DND-41 (cell line): ENCODE data around the gene RPL41.
"Not testable (repeated sequence)": the region's sequence is repeated elsewhere in the genome, so short reads cannot be mapped to it uniquely, and the experiment has no call there.

Experiments used
- ATAC-seq: fragments of 200-7000 bp; cut with Tn5 transposase; 3 replicates; pipeline ENCODE4 v1.9.1; 2021; ENCODE audit warnings: low read depth; ENCODE audit not compliant: insufficient read depth
- DNase-seq: peaks from one replicate; pipeline ENCODE4 v3.0.0-alpha.2; 2020
- H2AFZ ChIP-seq: 2 replicates; pipeline ENCODE4 v1.6.0; 2012; ENCODE audit warnings: low read depth, low read length
- H3K27ac ChIP-seq: 2 replicates; pipeline ENCODE4 v1.5.1; 2012; ENCODE audit warnings: low read length, inconsistent platforms
- H3K27me3 ChIP-seq: fragments of 200-600 bp; sonication (generic); 2 replicates; pipeline ENCODE4 v1.6.0; 2012; ENCODE audit warnings: low read length, mild to moderate bottlenecking, inconsistent platforms; ENCODE audit not compliant: insufficient read depth, poor library complexity
- H3K36me3 ChIP-seq: 2 replicates; pipeline ENCODE4 v1.5.1; 2012; ENCODE audit warnings: low read length, inconsistent platforms; ENCODE audit not compliant: insufficient read depth
- H3K4me1 ChIP-seq: 2 replicates; pipeline ENCODE4 v1.5.1; 2012; ENCODE audit warnings: mild to moderate bottlenecking, low read length; ENCODE audit not compliant: insufficient read depth
- H3K4me2 ChIP-seq: 2 replicates; pipeline ENCODE4 v1.6.0; 2012; ENCODE audit warnings: mild to moderate bottlenecking, moderate library complexity, low read length, inconsistent platforms; ENCODE audit not compliant: insufficient read depth
- H3K4me3 ChIP-seq, 2 experiments: fragments of 200-600 bp in 1 of 2; shearing (Covaris generic) in 1 of 2; 2 replicates each; pipeline ENCODE4 v1.5.1; 2012 to 2016; ENCODE audit warnings: inconsistent platforms in 2 of 2, low read length in 2 of 2, mild to moderate bottlenecking in 2 of 2, low read depth in 1 of 2, moderate library complexity in 1 of 2
- H3K79me2 ChIP-seq: 2 replicates; pipeline ENCODE4 v1.6.0; 2012; ENCODE audit warnings: low read length, inconsistent platforms; ENCODE audit not compliant: insufficient read depth
- H3K9ac ChIP-seq: 2 replicates; pipeline ENCODE4 v1.6.0; 2012; ENCODE audit warnings: low read depth, mild to moderate bottlenecking, inconsistent platforms, low read length, moderate library complexity
- H3K9me3 ChIP-seq: 2 replicates; pipeline ENCODE4 v1.5.1; 2012; ENCODE audit warnings: low read length, moderate library complexity, mild to moderate bottlenecking, inconsistent platforms; ENCODE audit not compliant: insufficient read depth, severe bottlenecking
- H4K20me1 ChIP-seq: 2 replicates; pipeline ENCODE4 v1.6.0; 2012; ENCODE audit warnings: low read length; ENCODE audit not compliant: insufficient read depth
- CTCF ChIP-seq: IDR thresholded peaks from 2 replicates; pipeline ENCODE4 v1.5.1; 2012; ENCODE audit warnings: borderline replicate concordance, low read length, moderate library complexity, mild to moderate bottlenecking; ENCODE audit not compliant: poor library complexity, severe bottlenecking; ENCODE audit errors: extremely low read depth
- EZH2 ChIP-seq: IDR thresholded peaks from 3 replicates; pipeline ENCODE4 v1.6.1; 2012; ENCODE audit warnings: borderline replicate concordance, low read depth, mild to moderate bottlenecking, moderate library complexity, low read length, inconsistent platforms; ENCODE audit not compliant: severe bottlenecking

Gene RPL41

GRCh38 chr12:56116267-56117081 lies at the start of gene RPL41:
Gene RPL41 (plus strand): TSS chr12:56116633.
- Histone ChIP-seq H3K27me3 (no peaks in the 10 kb centered on the region), H3K4me1 (peaks cover 38% of the 10 kb centered on the region), H3K4me3 (peak within 1 kb of the TSS; percentile 57 to 68), H3K36me3 (peaks cover 57% of the 10 kb centered on the region), H3K9me3 (no peaks in the 10 kb centered on the region), H3K27ac (peak within 1 kb of the TSS; percentile 91), H2AFZ (peak within 1 kb of the TSS; percentile 90), H4K20me1 (0 out of 2 replicates have a peak, but pooled peaks cover 2% of the 10 kb centered on the region), H3K79me2 (peaks cover 46% of the 10 kb centered on the region), H3K4me2 (peak within 1 kb of the TSS; percentile 97), H3K9ac (peak within 1 kb of the TSS; percentile 78)
- no peak for TF ChIP-seq EZH2
- no peak for TF ChIP-seq CTCF
- peak; percentile 52 for ATAC-seq
- peak; percentile 95 for DNase-seq

DNA sequence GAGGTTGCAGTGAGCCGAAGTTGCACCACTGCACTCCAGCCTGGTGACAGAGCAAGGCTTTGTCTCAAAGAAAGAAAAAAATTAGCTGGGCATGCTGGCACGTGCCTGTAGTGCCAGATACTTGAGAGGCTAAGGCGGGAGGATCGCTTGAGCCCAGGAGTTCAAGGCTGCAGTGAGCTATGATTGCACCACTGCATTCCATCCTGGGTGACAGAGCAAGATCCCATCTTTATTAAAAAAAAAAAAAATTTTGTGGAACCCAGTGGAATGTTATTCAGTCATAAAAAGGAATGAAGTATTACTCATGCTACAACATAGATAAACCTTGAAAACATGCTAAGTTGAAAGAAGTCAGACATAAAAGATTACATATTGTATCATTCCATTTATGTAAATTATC lies 44.8 kb upstream of the RPL41 start:
- H3K4me3 ChIP-seq: no peak overlapping the region
- H3K9me3 ChIP-seq: no peaks in the 10 kb centered on the region
- H3K4me2 ChIP-seq: no peak overlapping the region
- no peaks in the 10 kb centered on the region for H3K36me3 ChIP-seq
- no peak overlapping the region for H3K27ac ChIP-seq
- no peaks in the 10 kb centered on the region for H3K27me3 ChIP-seq
- no peak overlapping the region for H3K9ac ChIP-seq
- H2AFZ ChIP-seq: no peak overlapping the region
- no peaks in the 10 kb centered on the region for H4K20me1 ChIP-seq
- ATAC-seq: no peak
- no peaks in the 10 kb centered on the region for H3K79me2 ChIP-seq
- TF ChIP-seq CTCF (no peak), EZH2 (no peak)
- DNase-seq: no peak
- no peaks in the 10 kb centered on the region for H3K4me1 ChIP-seq

GRCh38 chr12:56074396-56074795 lies 42.0 kb upstream of the RPL41 start:
- Histone ChIP-seq H3K4me1 (peaks cover 4% of the 10 kb centered on the region), H3K27me3 (peaks cover 7% of the 10 kb centered on the region), H3K27ac (no peak overlapping the region), H3K4me3 (no peak overlapping the region), H3K36me3 (no peaks in the 10 kb centered on the region), H2AFZ (no peak overlapping the region), H3K9ac (no peak overlapping the region), H3K4me2 (no peak overlapping the region), H4K20me1 (no peaks in the 10 kb centered on the region), H3K79me2 (no peaks in the 10 kb centered on the region), H3K9me3 (no peaks in the 10 kb centered on the region)
- ATAC-seq (no peak), DNase-seq (no peak)
- TF ChIP-seq CTCF (no peak), EZH2 (no peak)

DNA sequence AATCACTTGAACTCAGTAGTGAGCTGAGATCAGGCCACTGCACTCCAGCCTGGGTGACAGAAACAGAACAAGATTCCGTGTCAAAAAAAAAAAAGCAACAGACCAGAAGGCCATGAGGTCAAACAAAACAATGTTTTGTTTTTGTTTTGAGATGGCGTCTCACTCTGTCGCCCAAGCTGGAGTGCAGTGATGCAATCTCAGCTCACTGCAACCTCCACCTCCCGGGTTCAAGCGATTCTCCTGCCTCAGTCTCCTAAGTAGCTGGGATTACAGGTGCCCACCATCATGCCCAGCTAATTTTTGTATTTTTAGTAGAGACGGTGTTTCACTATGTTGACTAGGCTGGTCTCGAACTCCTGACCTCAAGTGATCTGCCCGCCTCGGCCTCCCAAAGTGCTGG lies 38.5 kb upstream of the RPL41 start:
- H3K9ac ChIP-seq, H4K20me1 ChIP-seq, H3K27ac ChIP-seq, H3K4me2 ChIP-seq, H2AFZ ChIP-seq, H3K9me3 ChIP-seq, H3K4me3 ChIP-seq, DNase-seq, ATAC-seq, H3K79me2 ChIP-seq, H3K36me3 ChIP-seq: not testable (repeated sequence)
- Histone ChIP-seq H3K4me1 (peaks cover 20% of the 10 kb centered on the region), H3K27me3 (peaks cover 41% of the 10 kb centered on the region)
